Stimulated activated effector memory CD8-positive, alpha-beta T cell treated with anti-CD3 and anti-CD28 coated beads, Interleukin-12 subunit alpha, Interleukin-12 subunit beta, amount 100 ng/mL, for 72 hours (primary cell): ENCODE data around the gene FBP1.
A peak's percentile ranks its signal among the peaks of the same experiment; 100 is the strongest.
"Not testable (repeated sequence)": the region's sequence is repeated elsewhere in the genome, so short reads cannot be mapped to it uniquely, and the experiment has no call there.

Source experiments
- ATAC-seq: fragments of 150-1000 bp; cut with Tn5 transposase; 2 replicates; pipeline ENCODE4 v1.10.0; 2021
- DNase-seq, 2 donors: peaks; one replicate each; pipeline ENCODE4 v3.0.0; 2021 to 2022; ENCODE audit warnings: low spot score in 2 of 2
- H3K27ac Mint-ChIP-seq: one replicate; pipeline ENCODE4 v1.8.0; 2022; ENCODE audit warnings: mild to moderate bottlenecking, mixed read lengths
- H3K36me3 Mint-ChIP-seq: one replicate; pipeline ENCODE4 v1.8.0; 2022; ENCODE audit warnings: mild to moderate bottlenecking, mixed read lengths
- H3K4me1 Mint-ChIP-seq: one replicate; pipeline ENCODE4 v1.8.0; 2022; ENCODE audit warnings: mixed read lengths
- H3K4me3 Mint-ChIP-seq: one replicate; pipeline ENCODE4 v1.8.0; 2022; ENCODE audit warnings: mild to moderate bottlenecking, mixed read lengths
- H3K9me3 Mint-ChIP-seq: one replicate; pipeline ENCODE4 v1.8.0; 2022; ENCODE audit warnings: mixed read lengths

FBP1 gene

GRCh38 chr9:94586316-94586715, 53.0 kb downstream of the FBP1 start:
- ATAC-seq (peak; percentile 60), DNase-seq (no peak)
- no peaks in the 10 kb centered on the region for H3K36me3 Mint-ChIP-seq
- H3K9me3 Mint-ChIP-seq = no peaks in the 10 kb centered on the region
- H3K4me1 Mint-ChIP-seq = peaks cover 6% of the 10 kb centered on the region
- H3K27ac Mint-ChIP-seq = no peak overlapping the region
- H3K4me3 Mint-ChIP-seq = peak overlapping the region; percentile 38

GRCh38 chr9:94584555-94584954, 54.8 kb downstream of the FBP1 start:
- Mint-ChIP-seq H3K36me3 (no peaks in the 10 kb centered on the region), H3K4me3 (no peak overlapping the region), H3K4me1 (peaks cover 6% of the 10 kb centered on the region), H3K27ac (no peak overlapping the region), H3K9me3 (no peaks in the 10 kb centered on the region)
- DNase-seq (no peak), ATAC-seq (no peak)

- ATAC-seq (no peak), DNase-seq (no peak)
- no peak overlapping the region for H3K27ac Mint-ChIP-seq
- no peaks in the 10 kb centered on the region for H3K36me3 Mint-ChIP-seq
- no peaks in the 10 kb centered on the region for H3K9me3 Mint-ChIP-seq
- no peak overlapping the region for H3K4me3 Mint-ChIP-seq
- peaks cover 8% of the 10 kb centered on the region for H3K4me1 Mint-ChIP-seq
Measured at GRCh38 chr9:94581728-94582127, 57.6 kb downstream of the FBP1 start.

GRCh38 chr9:94577571-94577970, 61.7 kb downstream of the FBP1 start:
- ATAC-seq (no peak), DNase-seq (no peak)
- no peaks in the 10 kb centered on the region for H3K9me3 Mint-ChIP-seq
- H3K4me3 Mint-ChIP-seq = no peak overlapping the region
- no peak overlapping the region for H3K27ac Mint-ChIP-seq
- H3K4me1 Mint-ChIP-seq = peaks cover 5% of the 10 kb centered on the region
- H3K36me3 Mint-ChIP-seq = no peaks in the 10 kb centered on the region

- no peak overlapping the region for H3K4me3 Mint-ChIP-seq
- H3K4me1 Mint-ChIP-seq = peaks cover 5% of the 10 kb centered on the region
- ATAC-seq = no peak
- no peaks in the 10 kb centered on the region for H3K9me3 Mint-ChIP-seq
- DNase-seq = no peak
- H3K36me3 Mint-ChIP-seq = no peaks in the 10 kb centered on the region
- no peak overlapping the region for H3K27ac Mint-ChIP-seq
Measured at GRCh38 chr9:94577036-94577435, 62.3 kb downstream of the FBP1 start.

- H3K9me3 Mint-ChIP-seq = no peaks in the 10 kb centered on the region
Measured at GRCh38 chr9:94576131-94576530, 63.2 kb downstream of the FBP1 start.

GRCh38 chr9:94568972-94569712, 70.2 kb downstream of the FBP1 start:
- H3K9me3 Mint-ChIP-seq = no peaks in the 10 kb centered on the region
- ATAC-seq = no peak
- no peak for DNase-seq
- H3K4me1 Mint-ChIP-seq = no peaks in the 10 kb centered on the region
- no peak overlapping the region for H3K4me3 Mint-ChIP-seq
- no peak overlapping the region for H3K27ac Mint-ChIP-seq
- no peaks in the 10 kb centered on the region for H3K36me3 Mint-ChIP-seq

More at GRCh38 chr9:94576131-94576530, 63.2 kb downstream of the FBP1 start:
- DNase-seq (no peak), ATAC-seq (no peak)
- H3K36me3 Mint-ChIP-seq = no peaks in the 10 kb centered on the region
- no peak overlapping the region for H3K4me3 Mint-ChIP-seq
- H3K4me1 Mint-ChIP-seq = peaks cover 5% of the 10 kb centered on the region
- no peak overlapping the region for H3K27ac Mint-ChIP-seq

- Mint-ChIP-seq H3K4me1 (no peaks in the 10 kb centered on the region), H3K4me3 (no peak overlapping the region), H3K27ac (no peak overlapping the region), H3K9me3 (no peaks in the 10 kb centered on the region), H3K36me3 (no peaks in the 10 kb centered on the region)
- no peak for ATAC-seq
- DNase-seq = peak in 1 of 2 donors; percentile 36
Measured at GRCh38 chr9:94568250-94568889, 70.9 kb downstream of the FBP1 start.

- no peak for DNase-seq
- Mint-ChIP-seq H3K4me3 (no peak overlapping the region), H3K27ac (peak overlapping the region; percentile 18)
Measured at GRCh38 chr9:94567271-94567670, 72.0 kb downstream of the FBP1 start.

GRCh38 chr9:94566550-94566949, 72.8 kb downstream of the FBP1 start:
- H3K9me3 Mint-ChIP-seq = no peaks in the 10 kb centered on the region
- H3K27ac Mint-ChIP-seq = no peak overlapping the region
- H3K4me1 Mint-ChIP-seq = no peaks in the 10 kb centered on the region
- no peaks in the 10 kb centered on the region for H3K36me3 Mint-ChIP-seq
- DNase-seq (no peak), ATAC-seq (no peak)
- no peak overlapping the region for H3K4me3 Mint-ChIP-seq

More at GRCh38 chr9:94567271-94567670, 72.0 kb downstream of the FBP1 start:
- no peaks in the 10 kb centered on the region for H3K36me3 Mint-ChIP-seq
- H3K4me1 Mint-ChIP-seq = no peaks in the 10 kb centered on the region
- ATAC-seq = no peak
- no peaks in the 10 kb centered on the region for H3K9me3 Mint-ChIP-seq

GRCh38 chr9:94564279-94564678, 75.0 kb downstream of the FBP1 start:
- H3K36me3 Mint-ChIP-seq, H3K9me3 Mint-ChIP-seq, H3K4me1 Mint-ChIP-seq, ATAC-seq, H3K27ac Mint-ChIP-seq, DNase-seq, H3K4me3 Mint-ChIP-seq: not testable (repeated sequence)

- no peak for ATAC-seq
- Mint-ChIP-seq H3K9me3 (no peaks in the 10 kb centered on the region), H3K4me1 (no peaks in the 10 kb centered on the region), H3K4me3 (no peak overlapping the region), H3K36me3 (no peaks in the 10 kb centered on the region), H3K27ac (no peak overlapping the region)
- no peak for DNase-seq
Measured at GRCh38 chr9:94563548-94563947, 75.8 kb downstream of the FBP1 start.

GRCh38 chr9:94560237-94560636, 79.1 kb downstream of the FBP1 start:
- Mint-ChIP-seq H3K4me3 (no peak overlapping the region), H3K9me3 (no peaks in the 10 kb centered on the region), H3K4me1 (no peaks in the 10 kb centered on the region), H3K36me3 (no peaks in the 10 kb centered on the region), H3K27ac (no peak overlapping the region)
- no peak for DNase-seq
- peak; percentile 57 for ATAC-seq

GRCh38 chr9:94557376-94557775, 81.9 kb downstream of the FBP1 start:
- H3K9me3 Mint-ChIP-seq = no peaks in the 10 kb centered on the region
- H3K36me3 Mint-ChIP-seq = no peaks in the 10 kb centered on the region
- no peak overlapping the region for H3K27ac Mint-ChIP-seq
- H3K4me3 Mint-ChIP-seq = no peak overlapping the region
- no peaks in the 10 kb centered on the region for H3K4me1 Mint-ChIP-seq
- ATAC-seq (no peak), DNase-seq (no peak)

- peak; percentile 15 to 55 for DNase-seq
- H3K9me3 Mint-ChIP-seq = no peaks in the 10 kb centered on the region
- H3K36me3 Mint-ChIP-seq = no peaks in the 10 kb centered on the region
- H3K4me3 Mint-ChIP-seq = no peak within 1 kb of the TSS
- ATAC-seq = peak; percentile 92
- H3K27ac Mint-ChIP-seq = no peak within 1 kb of the TSS
- no peaks in the 10 kb centered on the region for H3K4me1 Mint-ChIP-seq
Measured at GRCh38 chr9:94554439-94555331, 84.6 kb downstream of the FBP1 start, which contains the start of gene PCAT7. TSS of gene PCAT7 (plus strand) at chr9:94555083.
